T-cell (primary cell): ENCODE measurements around the gene ADSL. TPM values are rescaled to one million over a fixed set of nuclear protein-coding genes. Genes with fewer than 3 reads are reported as not detected.
"Not testable (repeated sequence)": the region's sequence is repeated elsewhere in the genome, so short reads cannot be mapped to it uniquely, and the experiment has no call there.

Source experiments
- ATAC-seq, 4 experiments: fragments of 200-7000 bp in 3 of 4; fragments of 150-1000 bp in 1 of 4; cut with Tn5 transposase; replicated peaks in 1 of 4; 1 replicate in 3 of 4; 2 replicates in 1 of 4; pipeline ENCODE4 v1.10.0; 2021; ENCODE audit warnings: moderate library complexity in 3 of 4, mild to moderate bottlenecking in 2 of 4, moderate number of reproducible peaks in 1 of 4
- CTCF ChIA-PET, 2 donors: fragments of 300-600 bp; sonication (Branson Sonifier 250); formaldehyde crosslinking; loops; one replicate each; lab custom pipeline; 2022; ENCODE audit warnings: antibody characterized with exemption in 2 of 2; lab: Charles Lee
- POLR2A ChIA-PET, 2 donors: fragments of 300-600 bp; sonication (Branson Sonifier 250); formaldehyde crosslinking; loops; one replicate each; lab custom pipeline; 2022; ENCODE audit warnings: antibody characterized with exemption in 2 of 2; lab: Charles Lee
- DNase-seq, 35 experiments: peaks; one replicate each; pipeline versions ENCODE4 v3.0.0 to v3.0.0-alpha.2; 2013 to 2023
- H3K27ac ChIP-seq: one replicate; pipeline ENCODE4 v1.5.1; 2013; ENCODE audit warnings: low read length
- H3K27me3 ChIP-seq, 2 experiments: replicated peaks in 1 of 2; 1 replicate in 1 of 2; 2 replicates in 1 of 2; pipeline versions ENCODE4 v1.6.1 to v1.7.0; 2013; ENCODE audit warnings: low read length in 1 of 2, mixed read lengths in 1 of 2; ENCODE audit not compliant: control insufficient read depth in 2 of 2, insufficient read depth in 2 of 2; ENCODE audit errors: extremely low read depth in 1 of 2
- H3K36me3 ChIP-seq, 2 donors: 1 replicate in 1 of 2; 2 replicates in 1 of 2; pipeline versions ENCODE4 v1.6.1 to v1.7.0; 2013; ENCODE audit warnings: low read length in 1 of 2; ENCODE audit not compliant: control insufficient read depth in 2 of 2, insufficient read depth in 1 of 2; ENCODE audit errors: extremely low read depth in 1 of 2
- H3K4me1 ChIP-seq, 2 experiments: 1 replicate in 1 of 2; 2 replicates in 1 of 2; pipeline versions ENCODE4 v1.6.1 to v1.7.0; 2013; ENCODE audit warnings: low read length in 2 of 2, mixed read lengths in 1 of 2; ENCODE audit not compliant: insufficient read depth in 2 of 2, control insufficient read depth in 1 of 2; ENCODE audit errors: extremely low read depth in 1 of 2
- H3K4me3 ChIP-seq, 2 donors: 1 replicate in 1 of 2; 2 replicates in 1 of 2; pipeline versions ENCODE4 v1.5.1 to v1.7.0; 2013; ENCODE audit warnings: mild to moderate bottlenecking in 2 of 2, low read length in 1 of 2, moderate library complexity in 1 of 2; ENCODE audit not compliant: control insufficient read depth in 1 of 2; ENCODE audit errors: extremely low read depth in 1 of 2
- H3K9me3 ChIP-seq: 2 replicates; pipeline ENCODE4 v1.7.0; 2013
- H3K27ac Mint-ChIP-seq, 2 donors: one replicate each; pipeline ENCODE4 v1.8.0; 2020 to 2021; ENCODE audit warnings: mild to moderate bottlenecking in 2 of 2, mixed read lengths in 2 of 2
- H3K27me3 Mint-ChIP-seq, 2 donors: one replicate each; pipeline ENCODE4 v1.8.0; 2021 to 2022; ENCODE audit warnings: mixed read lengths in 2 of 2
- H3K36me3 Mint-ChIP-seq: one replicate; pipeline ENCODE4 v1.8.0; 2021; ENCODE audit warnings: mixed read lengths
- H3K4me1 Mint-ChIP-seq, 3 donors: one replicate each; pipeline ENCODE4 v1.8.0; 2020 to 2022; ENCODE audit warnings: mixed read lengths in 3 of 3, mild to moderate bottlenecking in 1 of 3
- H3K4me3 Mint-ChIP-seq, 3 donors: one replicate each; pipeline ENCODE4 v1.8.0; 2020 to 2022; ENCODE audit warnings: mild to moderate bottlenecking in 3 of 3, mixed read lengths in 3 of 3, moderate library complexity in 3 of 3
- H3K9me3 Mint-ChIP-seq, 3 donors: one replicate each; pipeline ENCODE4 v1.8.0; 2020 to 2022; ENCODE audit warnings: mixed read lengths in 3 of 3
- WGBS: methylation state at CpG from one replicate; pipeline ENCODE4 v1.1.5; 2013; ENCODE audit warnings: missing lambda C conversion rate; ENCODE audit not compliant: insufficient coverage; 5-methylcytosine and 5-hydroxymethylcytosine counted together
- total RNA-seq, 35 experiments: library from RNA in 6 of 35; stranded (reverse) in 6 of 35; fragments of 120-200 nt in 1 of 35; gene quantifications; one replicate each; pipeline versions ENCODE4 v1.2.1 to v1.2.4 and lab custom pipeline; 2013 to 2026

ADSL gene
- total RNA-seq, 5 donors from 2014 or later (not counting 1 experiment from before 2014, with no cell fraction given) = 64.0 to 84.3 (median 75.1) TPM

DNA sequence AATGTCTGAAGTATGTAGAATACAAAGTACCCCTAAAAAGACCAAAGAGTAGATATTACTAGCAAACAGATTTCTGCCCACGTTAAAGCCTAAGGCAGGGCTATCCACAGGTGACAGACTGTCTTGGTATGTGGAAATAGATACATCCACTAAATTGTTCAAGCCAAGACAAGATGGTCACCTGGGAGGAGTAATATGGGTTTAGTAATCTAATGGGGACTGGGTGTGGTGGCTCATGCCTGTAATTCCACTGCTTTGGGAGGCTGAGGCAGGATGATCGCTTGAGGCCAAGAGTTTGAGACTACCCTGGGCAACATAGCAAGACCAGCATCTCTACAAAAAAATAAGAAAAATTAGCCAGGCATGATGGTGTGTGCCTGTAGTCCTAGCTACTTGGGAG is 31.6 kb downstream of the ADSL start:
- Mint-ChIP-seq H3K9me3 (no peaks in the 10 kb centered on the region), H3K27ac (no peak overlapping the region), H3K4me1 (peaks cover 43 to 46% (median 46%) of the 10 kb centered on the region in 3 donors), H3K27me3 (no peaks in the 10 kb centered on the region), H3K36me3 (peaks cover 4% of the 10 kb centered on the region), H3K4me3 (no peak overlapping the region)
- ATAC-seq = no peak
- no peak overlapping the region for H3K27ac ChIP-seq
- no peaks in the 10 kb centered on the region for H3K9me3 ChIP-seq
- POLR2A ChIA-PET = no interaction called here
- no peaks in the 10 kb centered on the region for H3K27me3 ChIP-seq
- DNase-seq = no peak
- H3K4me1 ChIP-seq = peaks cover 6 to 7% of the 10 kb centered on the region in 2 experiments
- H3K36me3 ChIP-seq = peaks cover 0 to 4% of the 10 kb centered on the region in 2 donors
- no CpG with 5 or more reads among the region's 2 CpGs for WGBS
- CTCF ChIA-PET = interaction anchor here (0.6 kb wide), 2 partner anchors 48 to 58 kb away, joined by 3 read pairs; no protein-coding TSS in a partner anchor
- H3K4me3 ChIP-seq = no peak overlapping the region

DNA sequence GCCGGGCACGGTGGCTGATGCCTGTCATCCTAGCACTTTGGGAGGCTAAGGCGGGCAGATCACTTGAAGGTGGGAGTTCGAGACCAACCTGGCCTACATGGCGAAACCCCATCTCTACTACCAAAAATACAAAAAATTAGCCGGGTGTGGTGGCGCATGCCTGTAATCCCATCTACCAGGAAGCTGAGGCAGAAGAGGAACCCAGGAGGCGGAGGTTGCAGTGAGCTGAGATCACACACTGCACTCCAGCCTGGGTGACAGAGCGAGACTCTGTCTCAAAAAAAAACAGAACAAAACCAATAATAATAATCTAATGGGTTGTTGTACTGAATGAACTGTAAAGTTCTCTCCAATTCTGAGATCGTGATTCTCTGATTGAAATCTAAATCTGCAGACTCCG is 32.1 kb downstream of the ADSL start:
- H3K36me3 ChIP-seq, H3K27ac ChIP-seq, H3K4me1 ChIP-seq, H3K27ac Mint-ChIP-seq, H3K9me3 ChIP-seq, CTCF ChIA-PET, H3K4me3 Mint-ChIP-seq, H3K27me3 ChIP-seq, ATAC-seq, H3K9me3 Mint-ChIP-seq, H3K4me3 ChIP-seq, H3K36me3 Mint-ChIP-seq, DNase-seq, POLR2A ChIA-PET, H3K27me3 Mint-ChIP-seq: not testable (repeated sequence)
- peaks cover 43 to 46% (median 46%) of the 10 kb centered on the region in 3 donors for H3K4me1 Mint-ChIP-seq
- 90% methylated on average over 2 of the region's 11 CpGs for WGBS

DNA sequence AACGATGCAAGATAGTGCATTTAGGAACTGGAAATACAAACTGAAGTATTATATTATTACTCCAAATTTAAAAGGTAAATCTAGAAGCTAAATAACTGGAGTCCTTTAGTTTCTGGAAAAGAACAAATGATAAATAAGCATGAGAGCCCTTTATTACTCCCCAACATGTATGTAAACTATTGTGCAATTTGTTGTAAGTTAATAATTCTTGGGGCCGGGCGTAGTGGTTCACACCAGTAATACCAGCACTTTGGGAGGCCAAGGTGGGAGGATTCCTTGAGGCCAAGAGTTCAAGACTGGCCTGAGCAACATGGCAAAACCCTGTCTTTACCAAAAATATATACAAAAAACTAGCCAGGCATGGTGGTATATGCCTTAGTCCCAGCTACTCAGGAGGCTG is 35.2 kb downstream of the ADSL start:
- Histone ChIP-seq H3K4me1 (peaks cover 26 to 32% of the 10 kb centered on the region in 2 experiments), H3K9me3 (no peaks in the 10 kb centered on the region), H3K4me3 (no peak overlapping the region), H3K27me3 (no peaks in the 10 kb centered on the region), H3K36me3 (no peaks in the 10 kb centered on the region), H3K27ac (no peak overlapping the region)
- DNase-seq (no peak), ATAC-seq (no peak)
- ChIA-PET POLR2A (interaction anchor here (0.6 to 0.7 kb wide), 2 partner anchors 14 to 143 kb away, joined by 3 to 4 read pairs; no protein-coding TSS in a partner anchor), CTCF (interaction anchor here in 1 of 2 donors (0.8 kb wide), 1 partner anchor 476 kb away, joined by 3 read pairs; the partner anchor contains the start of gene XPNPEP3)
- Mint-ChIP-seq H3K4me1 (peaks cover 51 to 56% (median 56%) of the 10 kb centered on the region in 3 donors), H3K4me3 (no peak overlapping the region), H3K36me3 (no peaks in the 10 kb centered on the region), H3K9me3 (no peaks in the 10 kb centered on the region), H3K27me3 (no peaks in the 10 kb centered on the region), H3K27ac (peak overlapping the region in 1 of 2 donors; percentile 19)
- WGBS = no CpG with 5 or more reads among the region's 3 CpGs

DNA sequence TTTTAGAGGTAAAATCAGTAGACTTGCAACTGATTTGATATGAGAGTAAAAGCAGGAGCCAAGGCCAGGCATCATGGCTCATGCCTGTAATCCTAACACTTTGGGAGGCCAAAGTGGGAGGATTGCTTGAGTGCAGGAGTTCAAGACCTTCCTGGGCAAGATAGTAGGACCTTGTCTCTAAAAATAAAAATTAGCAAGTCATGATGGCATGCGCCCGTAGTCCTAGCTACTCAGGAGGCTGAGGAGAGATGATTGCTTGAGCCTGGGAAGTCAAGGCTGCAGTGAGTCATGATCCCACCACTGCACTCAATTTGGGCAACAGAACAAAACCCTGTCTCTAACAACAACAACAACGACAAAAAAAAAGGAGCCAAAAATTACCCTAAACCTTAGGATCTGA is 37.6 kb downstream of the ADSL start:
- peaks cover 38 to 40% of the 10 kb centered on the region in 2 experiments for H3K4me1 ChIP-seq
- Mint-ChIP-seq H3K9me3 (no peaks in the 10 kb centered on the region), H3K4me1 (peaks cover 66 to 74% (median 70%) of the 10 kb centered on the region in 3 donors), H3K36me3 (peaks cover 6% of the 10 kb centered on the region), H3K27me3 (no peaks in the 10 kb centered on the region), H3K4me3 (peak overlapping the region in 1 of 3 donors; percentile 56), H3K27ac (peak overlapping the region; percentile 86 to 94)
- no peaks in the 10 kb centered on the region for H3K9me3 ChIP-seq
- DNase-seq (no peak), ATAC-seq (no peak)
- ChIA-PET CTCF (no interaction called here), POLR2A (interaction anchor here (0.6 to 0.7 kb wide), 5 partner anchors 49 to 332 kb away, joined by 3 to 8 read pairs (median 4); no protein-coding TSS in a partner anchor)
- peaks cover 0 to 2% of the 10 kb centered on the region in 2 donors for H3K36me3 ChIP-seq
- WGBS = no CpG with 5 or more reads among the region's 3 CpGs
- no peaks in the 10 kb centered on the region for H3K27me3 ChIP-seq
- no peak overlapping the region for H3K4me3 ChIP-seq
- H3K27ac ChIP-seq = no peak overlapping the region

DNA sequence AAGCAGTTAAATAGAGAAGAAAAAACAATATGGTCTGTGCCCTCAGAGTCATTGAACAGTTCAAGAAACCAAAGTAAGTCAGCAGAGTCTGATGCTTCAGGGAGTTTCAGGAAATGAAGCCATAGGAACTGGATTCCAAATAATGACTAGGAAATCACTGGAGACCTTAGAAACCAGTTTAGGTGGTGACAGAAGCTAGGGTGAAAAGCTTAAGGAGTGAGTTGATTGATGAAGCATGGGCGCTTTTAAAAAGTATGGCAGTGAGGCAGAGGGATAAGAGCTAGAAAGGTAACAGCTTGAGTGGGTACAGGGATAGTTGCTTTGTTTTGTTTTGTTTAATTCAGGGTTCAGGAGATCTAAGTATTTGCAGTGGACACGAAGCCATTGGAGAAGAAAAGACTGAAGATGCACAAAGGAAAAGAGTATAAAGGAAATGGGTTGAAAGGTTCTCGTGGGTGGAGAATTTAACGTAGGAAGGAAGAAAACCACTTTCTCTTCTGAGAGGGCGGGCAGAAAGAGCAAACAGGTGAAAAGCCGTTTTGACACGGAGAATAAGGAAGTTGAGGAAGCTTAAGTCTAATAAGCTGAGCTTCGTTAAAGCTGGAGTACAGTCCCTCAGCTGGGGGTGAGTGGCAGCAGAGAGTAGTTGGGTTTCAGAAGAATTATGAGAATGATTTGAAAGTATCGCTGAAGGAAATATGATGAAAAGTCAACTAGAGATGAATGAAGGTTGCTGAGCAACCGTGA is 38.9 kb downstream of the ADSL start:
- peak overlapping the region; percentile 16 to 58 for H3K4me3 ChIP-seq
- Mint-ChIP-seq H3K9me3 (no peaks in the 10 kb centered on the region), H3K4me1 (peaks cover 59 to 66% (median 63%) of the 10 kb centered on the region in 3 donors), H3K27ac (peak overlapping the region; percentile 97 to 99), H3K4me3 (peak overlapping the region; percentile 69 to 80 (median 74)), H3K36me3 (peaks cover 8% of the 10 kb centered on the region), H3K27me3 (no peaks in the 10 kb centered on the region)
- no peaks in the 10 kb centered on the region for H3K27me3 ChIP-seq
- CTCF ChIA-PET = interaction anchor here (0.6 to 1.2 kb wide), 6 partner anchors 18 to 416 kb away, joined by 3 to 9 read pairs (median 4); partner anchors contain the start of gene TNRC6B (in 1 of the 2)
- POLR2A ChIA-PET = interaction anchor here (0.6 to 0.9 kb wide), 3 partner anchors 12 to 330 kb away, joined by 3 read pairs; no protein-coding TSS in a partner anchor
- peaks cover 38 to 40% of the 10 kb centered on the region in 2 experiments for H3K4me1 ChIP-seq
- DNase-seq (peak in 31 of 35 experiments; percentile 14 to 73 (median 37)), ATAC-seq (peak; percentile 85 to 95 (median 90))
- peaks cover 0 to 2% of the 10 kb centered on the region in 2 donors for H3K36me3 ChIP-seq
- no peaks in the 10 kb centered on the region for H3K9me3 ChIP-seq
- WGBS = 5% methylated on average over 8 of the region's 10 CpGs
- peak overlapping the region; percentile 84 for H3K27ac ChIP-seq

DNA sequence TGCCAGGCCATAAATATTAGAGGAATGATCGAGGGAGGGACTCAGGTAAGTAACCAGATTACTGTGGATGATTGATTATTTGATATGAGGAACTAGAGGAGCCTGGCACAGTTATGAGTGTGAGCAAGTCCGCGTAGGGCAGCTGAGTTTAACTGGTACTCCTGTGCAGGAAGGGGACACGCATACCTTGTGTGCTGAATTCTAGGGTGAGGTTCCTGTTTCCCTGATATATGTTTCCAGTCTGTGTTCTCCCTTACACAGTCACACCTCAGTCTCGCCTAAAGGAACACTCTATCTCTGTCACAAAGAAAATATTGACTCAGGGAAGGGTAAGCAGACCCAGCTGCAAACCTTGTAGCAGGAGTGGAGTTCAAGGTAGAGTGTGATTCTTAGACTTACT is 41.4 kb downstream of the ADSL start:
- H3K4me1 Mint-ChIP-seq = peaks cover 68 to 78% (median 73%) of the 10 kb centered on the region in 3 donors
- H3K27ac ChIP-seq = no peak overlapping the region
- H3K27me3 ChIP-seq = no peaks in the 10 kb centered on the region
- H3K4me3 Mint-ChIP-seq = peak overlapping the region in 1 of 3 donors; percentile 28
- peak overlapping the region in 1 of 2 donors; percentile 74 for H3K27ac Mint-ChIP-seq
- no peaks in the 10 kb centered on the region for H3K9me3 ChIP-seq
- ATAC-seq = no peak
- H3K4me3 ChIP-seq = no peak overlapping the region
- WGBS = 50% methylated on average over 1 of the region's 5 CpGs
- no peaks in the 10 kb centered on the region for H3K27me3 Mint-ChIP-seq
- no peak for DNase-seq
- H3K36me3 ChIP-seq = peaks cover 0 to 2% of the 10 kb centered on the region in 2 donors
- ChIA-PET CTCF (interaction anchor here in 1 of 2 donors (0.5 to 1.1 kb wide), 3 partner anchors 12 to 94 kb away, joined by 3 to 4 read pairs (median 3); no protein-coding TSS in a partner anchor), POLR2A (interaction anchor here in 1 of 2 donors (0.6 to 0.7 kb wide), 2 partner anchors 314 to 328 kb away, joined by 4 read pairs; no protein-coding TSS in a partner anchor)
- peaks cover 8% of the 10 kb centered on the region for H3K36me3 Mint-ChIP-seq
- peaks cover 34 to 36% of the 10 kb centered on the region in 2 experiments for H3K4me1 ChIP-seq
- no peaks in the 10 kb centered on the region for H3K9me3 Mint-ChIP-seq
